ENCODE results near the gene DUSP2.

DUSP2 gene

GRCh38 chr2:96131152-96131812 is 14.0 kb downstream of the DUSP2 start:
- DNase-seq, result no peak

- DNase-seq, result no peak
Measured at GRCh38 chr2:96130483-96130882, 14.8 kb downstream of the DUSP2 start.

- no peak for DNase-seq
Measured at GRCh38 chr2:96129528-96130120, 15.6 kb downstream of the DUSP2 start.

GRCh38 chr2:96128456-96128855 is 16.8 kb downstream of the DUSP2 start:
- no peak for DNase-seq

GRCh38 chr2:96124406-96125265 is 20.6 kb downstream of the DUSP2 start:
- no peak for DNase-seq

- no peak for DNase-seq
Measured at GRCh38 chr2:96123936-96124335, 21.3 kb downstream of the DUSP2 start.

GRCh38 chr2:96123290-96123689 is 21.9 kb downstream of the DUSP2 start:
- DNase-seq, result no peak

- no peak for DNase-seq
Measured at GRCh38 chr2:96122391-96122790, 22.8 kb downstream of the DUSP2 start.

GRCh38 chr2:96121414-96121813 is 23.8 kb downstream of the DUSP2 start:
- no peak for DNase-seq

- no peak for DNase-seq
Measured at GRCh38 chr2:96120991-96121390, 24.2 kb downstream of the DUSP2 start.

- DNase-seq, result no peak
Measured at GRCh38 chr2:96120091-96120720, 25.0 kb downstream of the DUSP2 start.

- DNase-seq, result no peak
Measured at GRCh38 chr2:96119389-96119751, 25.9 kb downstream of the DUSP2 start.

- no peak for DNase-seq
Measured at GRCh38 chr2:96118698-96119388, 26.4 kb downstream of the DUSP2 start.

- peak; percentile 85 for DNase-seq
Measured at GRCh38 chr2:96117701-96118588, 27.3 kb downstream of the DUSP2 start.

- DNase-seq, result peak; percentile 98
Measured at GRCh38 chr2:96116879-96117533, 28.2 kb downstream of the DUSP2 start.

- peak; percentile 81 for DNase-seq
Measured at GRCh38 chr2:96116424-96116878, 28.8 kb downstream of the DUSP2 start, which contains the start of gene ADRA2B. TSS of gene ADRA2B (minus strand) at chr2:96116571. CDS start at chr2:96116149, 422 bp downstream.

- DNase-seq, result no peak
Measured at GRCh38 chr2:96115631-96116423, 29.4 kb downstream of the DUSP2 start.

- no peak for DNase-seq
Measured at GRCh38 chr2:96114903-96115581, 30.2 kb downstream of the DUSP2 start.

- no peak for DNase-seq
Measured at GRCh38 chr2:96114546-96114902, 30.7 kb downstream of the DUSP2 start.

- no peak for DNase-seq
Measured at GRCh38 chr2:96113951-96114350, 31.3 kb downstream of the DUSP2 start.
